Gastroesophageal sphincter (tissue), 3 donors: ENCODE measurements around the gene CCR2.

Experiments
- CTCF ChIP-seq, 4 experiments: fragments of 200-600 bp in 2 of 4; fragments of 450-650 bp in 2 of 4; sonication (generic) in 1 of 4; IDR thresholded peaks; one replicate each; pipeline ENCODE4 v1.5.1; 2017 to 2019; ENCODE audit warnings: antibody characterized with exemption in 4 of 4, mild to moderate bottlenecking in 2 of 4, moderate library complexity in 2 of 4
- POLR2A ChIP-seq, 2 donors: fragments of 450-650 bp; IDR thresholded peaks; one replicate each; pipeline ENCODE4 v1.6.1; 2017; ENCODE audit warnings: antibody characterized with exemption in 2 of 2, mild to moderate bottlenecking in 2 of 2, moderate library complexity in 1 of 2

- TF ChIP-seq CTCF (IDR thresholded peaks at IDR 0.05): no peak
- no peak for TF ChIP-seq POLR2A (IDR thresholded peaks at IDR 0.05)
Measured at GRCh38 chr3:46334741-46335478, 19.0 kb upstream of the CCR2 start.
